GM10847 (cell line): ENCODE data around the gene CILP2.

Source experiments
- POLR2A ChIP-seq: IDR thresholded peaks from 2 replicates; pipeline ENCODE4 v1.6.1; 2011; ENCODE audit not compliant: insufficient read length; ENCODE audit errors: extremely low read depth

CILP2 gene

DNA sequence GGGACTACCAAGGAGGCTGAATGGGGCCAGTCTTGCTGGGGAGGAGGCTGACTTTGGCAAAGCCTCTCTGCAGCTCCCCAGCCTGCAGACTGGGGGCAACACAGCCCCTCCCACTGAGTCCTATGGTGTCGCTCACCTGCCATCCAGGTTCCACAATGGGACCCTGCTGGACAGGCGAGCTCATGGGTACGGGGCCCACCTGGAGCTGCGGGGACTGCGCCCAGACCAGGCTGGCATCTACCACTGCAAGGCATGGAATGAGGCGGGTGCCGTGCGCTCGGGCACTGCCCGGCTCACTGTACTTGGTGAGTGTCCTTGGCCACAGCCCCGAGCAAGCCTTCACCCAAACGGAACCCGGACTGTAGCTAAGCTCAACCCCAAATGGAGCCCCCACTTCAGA lies 5.0 kb downstream of the CILP2 start:
- TF ChIP-seq POLR2A, result no peak

DNA sequence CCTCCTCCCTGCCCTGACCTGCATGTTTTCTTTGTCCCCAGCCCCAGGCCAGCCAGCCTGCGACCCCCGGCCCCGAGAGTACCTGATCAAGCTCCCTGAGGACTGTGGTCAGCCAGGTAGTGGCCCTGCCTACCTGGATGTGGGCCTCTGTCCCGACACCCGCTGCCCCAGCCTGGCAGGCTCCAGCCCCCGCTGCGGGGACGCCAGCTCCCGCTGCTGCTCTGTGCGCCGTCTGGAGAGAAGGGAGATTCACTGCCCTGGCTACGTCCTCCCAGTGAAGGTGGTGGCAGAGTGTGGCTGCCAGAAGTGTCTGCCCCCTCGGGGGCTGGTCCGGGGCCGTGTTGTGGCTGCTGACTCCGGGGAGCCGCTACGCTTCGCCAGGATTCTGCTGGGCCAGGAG lies 5.6 kb downstream of the CILP2 start:
- no peak for TF ChIP-seq POLR2A

DNA sequence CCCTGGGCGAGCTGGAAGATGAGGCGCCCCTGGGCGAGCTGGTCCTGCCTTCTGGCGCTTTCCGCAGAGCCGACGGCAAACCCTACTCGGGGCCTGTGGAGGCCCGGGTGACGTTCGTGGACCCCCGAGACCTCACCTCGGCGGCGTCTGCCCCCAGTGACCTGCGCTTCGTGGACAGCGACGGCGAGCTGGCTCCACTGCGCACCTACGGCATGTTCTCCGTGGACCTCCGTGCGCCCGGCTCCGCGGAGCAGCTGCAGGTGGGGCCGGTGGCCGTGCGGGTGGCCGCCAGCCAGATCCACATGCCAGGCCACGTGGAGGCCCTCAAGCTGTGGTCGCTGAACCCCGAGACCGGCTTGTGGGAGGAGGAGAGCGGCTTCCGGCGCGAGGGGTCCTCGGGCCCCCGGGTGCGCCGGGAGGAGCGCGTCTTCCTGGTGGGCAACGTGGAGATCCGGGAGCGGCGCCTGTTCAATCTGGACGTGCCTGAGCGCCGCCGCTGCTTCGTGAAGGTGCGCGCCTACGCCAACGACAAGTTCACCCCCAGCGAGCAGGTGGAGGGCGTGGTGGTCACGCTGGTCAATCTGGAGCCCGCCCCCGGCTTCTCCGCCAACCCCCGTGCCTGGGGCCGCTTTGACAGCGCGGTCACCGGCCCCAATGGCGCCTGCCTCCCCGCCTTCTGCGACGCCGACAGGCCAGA lies 6.3 kb downstream of the CILP2 start:
- TF ChIP-seq POLR2A, result no peak

DNA sequence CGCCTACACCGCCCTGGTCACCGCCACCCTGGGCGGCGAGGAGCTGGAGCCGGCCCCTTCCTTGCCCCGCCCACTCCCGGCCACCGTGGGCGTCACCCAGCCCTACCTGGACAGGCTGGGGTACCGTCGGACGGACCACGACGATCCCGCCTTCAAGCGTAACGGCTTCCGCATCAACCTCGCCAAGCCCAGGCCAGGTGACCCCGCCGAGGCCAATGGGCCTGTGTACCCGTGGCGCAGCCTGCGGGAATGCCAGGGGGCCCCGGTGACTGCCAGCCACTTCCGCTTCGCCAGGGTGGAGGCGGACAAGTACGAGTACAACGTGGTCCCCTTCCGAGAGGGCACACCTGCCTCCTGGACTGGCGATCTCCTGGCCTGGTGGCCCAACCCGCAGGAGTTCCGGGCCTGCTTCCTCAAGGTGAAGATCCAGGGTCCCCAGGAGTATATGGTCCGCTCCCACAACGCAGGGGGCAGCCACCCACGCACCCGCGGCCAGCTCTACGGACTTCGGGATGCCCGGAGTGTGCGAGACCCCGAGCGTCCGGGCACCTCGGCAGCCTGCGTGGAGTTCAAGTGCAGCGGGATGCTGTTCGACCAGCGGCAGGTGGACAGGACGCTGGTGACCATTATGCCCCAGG lies 7.0 kb downstream of the CILP2 start:
- no peak for TF ChIP-seq POLR2A

DNA sequence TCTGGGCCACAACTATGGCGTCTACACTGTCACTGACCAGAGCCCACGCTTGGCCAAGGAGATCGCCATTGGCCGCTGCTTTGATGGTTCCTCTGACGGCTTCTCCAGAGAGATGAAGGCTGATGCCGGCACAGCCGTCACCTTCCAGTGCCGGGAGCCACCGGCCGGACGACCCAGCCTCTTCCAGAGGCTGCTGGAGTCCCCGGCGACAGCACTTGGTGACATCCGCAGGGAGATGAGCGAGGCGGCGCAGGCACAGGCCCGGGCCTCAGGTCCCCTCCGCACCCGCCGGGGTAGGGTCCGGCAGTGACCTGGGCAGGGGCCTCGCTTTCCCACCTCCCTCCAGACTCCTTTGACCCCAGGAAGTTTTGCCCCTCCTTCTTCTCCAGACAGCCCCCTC lies 7.6 kb downstream of the CILP2 start:
- no peak for TF ChIP-seq POLR2A

DNA sequence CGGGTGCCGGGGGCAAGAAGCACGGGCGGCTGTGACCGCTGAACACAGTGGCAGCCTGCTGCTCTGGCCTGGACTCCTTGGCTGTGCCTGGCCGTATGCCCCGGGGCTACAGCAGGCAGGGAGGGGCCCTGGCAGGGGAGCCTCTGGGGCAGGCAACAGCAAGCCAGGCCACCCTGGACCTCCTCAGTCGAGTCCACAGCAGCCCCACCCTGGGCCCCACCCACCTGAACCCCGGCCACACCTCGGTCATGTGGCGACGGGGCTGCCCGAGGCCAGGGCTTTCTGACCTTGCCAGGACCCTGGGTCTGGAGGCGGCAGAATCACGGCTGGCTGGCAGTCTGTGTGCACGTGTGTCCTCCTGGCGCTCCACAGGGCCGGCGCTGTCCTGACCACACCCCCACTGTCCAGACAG lies 8.7 kb downstream of the CILP2 start:
- TF ChIP-seq POLR2A, result no peak

DNA sequence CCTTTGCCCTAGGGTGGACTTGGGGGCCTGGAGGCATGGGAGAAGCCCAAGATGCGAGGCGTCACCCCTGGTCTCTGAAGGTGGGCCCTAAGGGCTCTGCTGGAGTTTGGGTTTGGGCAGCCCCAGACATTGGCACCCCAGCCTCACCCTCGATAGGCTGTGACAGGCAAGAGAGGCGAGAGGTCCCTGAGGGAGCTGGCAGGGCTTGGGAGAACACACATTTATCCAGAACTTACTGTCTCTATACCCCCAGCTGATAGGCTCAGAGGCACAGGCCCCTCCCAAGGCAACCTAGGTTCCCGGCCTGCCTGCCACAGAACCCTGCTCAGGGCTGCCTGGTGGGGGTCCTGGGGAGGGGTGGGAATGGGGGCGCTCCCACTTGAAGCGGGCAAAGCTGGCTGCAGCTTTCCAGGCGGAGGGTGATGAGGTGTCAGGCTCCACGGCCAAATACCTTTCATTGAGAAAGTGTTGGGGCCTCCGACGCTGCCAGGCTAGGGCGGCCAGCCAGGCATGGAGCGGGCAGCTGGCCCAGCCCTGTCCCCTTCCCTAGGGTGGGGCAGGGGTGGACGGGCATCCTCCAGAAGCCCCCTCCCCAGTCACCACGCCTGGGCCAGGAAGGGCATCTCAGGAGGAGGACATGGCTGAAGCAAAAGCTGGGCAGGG lies 9.7 kb downstream of the CILP2 start:
- no peak for TF ChIP-seq POLR2A

DNA sequence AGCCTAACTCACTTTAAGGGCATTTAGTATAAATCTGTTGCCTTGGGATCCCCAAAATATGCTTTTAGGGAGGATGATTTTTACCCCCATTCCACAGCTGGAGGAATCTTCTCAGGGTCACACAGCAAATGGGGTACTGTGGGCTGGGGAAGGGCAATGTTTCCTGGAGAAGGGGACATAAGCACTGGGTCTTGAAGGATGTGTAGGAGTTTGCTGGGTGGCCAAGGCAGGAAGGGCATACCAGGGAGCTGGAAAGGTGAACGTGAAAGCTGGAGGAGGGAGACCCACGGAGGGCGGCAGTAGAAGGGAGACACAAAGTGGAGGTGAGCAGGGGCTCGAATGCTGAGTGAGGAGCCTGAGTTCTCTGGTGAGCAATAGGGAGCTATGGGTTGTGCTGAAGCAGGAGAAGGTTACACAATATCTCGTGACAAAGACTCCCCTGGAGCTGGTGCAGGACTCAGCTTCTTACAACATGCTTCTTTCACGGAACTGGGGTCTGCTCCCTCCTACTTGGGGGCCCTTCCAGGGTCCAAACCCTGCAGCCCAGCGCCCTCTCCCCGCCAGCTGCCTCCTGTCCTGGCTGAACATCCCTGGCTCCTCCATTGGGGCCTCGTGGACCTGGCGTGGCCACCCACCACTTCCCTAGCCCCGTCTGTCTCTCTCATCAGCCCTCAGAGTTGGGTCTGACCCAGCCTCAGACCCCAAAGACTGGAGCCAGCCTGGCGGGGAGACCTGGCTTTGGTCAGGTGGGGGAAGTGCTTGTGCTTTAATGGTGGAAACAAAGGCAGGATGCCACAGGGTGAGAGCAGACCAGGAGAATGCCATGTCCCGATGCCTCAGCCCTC lies 11.1 kb downstream of the CILP2 start:
- no peak for TF ChIP-seq POLR2A

DNA sequence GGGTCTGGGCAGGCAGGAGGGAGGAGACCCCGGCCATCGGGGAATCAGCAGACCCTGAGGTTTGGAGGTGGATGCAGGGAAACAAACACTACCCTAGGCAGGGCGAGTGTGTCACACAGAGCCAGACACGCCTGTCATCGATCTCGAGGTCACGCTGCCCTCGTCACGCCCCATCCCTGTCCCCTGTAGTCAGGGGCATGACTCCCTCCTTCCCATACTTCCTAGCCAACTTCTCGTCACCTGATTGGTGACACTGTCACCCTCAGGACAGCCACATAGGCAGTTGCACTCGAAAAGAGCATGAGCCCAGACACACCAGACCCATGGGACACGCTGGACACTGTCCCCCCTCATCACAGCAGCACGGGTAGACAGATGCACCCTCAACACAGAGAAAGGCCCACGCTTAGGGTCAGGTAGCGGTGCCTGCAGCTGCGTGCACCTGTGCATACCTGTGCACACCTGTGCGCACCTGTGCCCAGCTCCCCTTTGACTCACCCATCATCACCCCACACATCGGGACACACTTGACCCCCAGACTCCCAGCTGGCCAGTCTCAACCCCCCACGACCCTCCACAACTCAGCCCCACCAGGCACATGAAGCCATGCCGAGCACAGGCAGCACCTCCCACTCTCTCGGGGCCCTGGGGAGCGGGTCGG lies 11.9 kb downstream of the CILP2 start:
- TF ChIP-seq POLR2A, result no peak

DNA sequence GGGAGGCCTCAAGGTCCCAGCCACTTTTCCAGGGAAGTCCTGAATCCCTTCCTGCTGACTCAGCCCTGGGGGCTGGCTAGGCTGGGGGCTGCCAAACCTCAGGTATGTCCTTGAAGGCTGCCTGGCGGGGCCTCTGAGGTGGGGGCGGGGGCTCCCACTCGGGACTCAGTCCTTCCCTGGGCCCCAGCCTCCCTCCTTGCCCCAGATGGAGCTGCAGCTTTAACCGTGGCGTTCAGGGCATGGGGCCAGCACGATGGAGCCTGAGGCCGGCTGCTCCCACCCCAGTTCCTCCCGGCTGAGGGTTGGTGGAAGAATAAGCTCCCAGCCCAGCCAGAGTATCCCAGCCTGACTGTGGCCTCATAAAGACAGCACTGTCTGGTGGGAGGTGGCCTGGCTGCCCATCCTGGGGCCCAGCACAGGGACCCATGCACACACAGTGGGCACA lies 12.4 kb downstream of the CILP2 start:
- TF ChIP-seq POLR2A, result no peak

DNA sequence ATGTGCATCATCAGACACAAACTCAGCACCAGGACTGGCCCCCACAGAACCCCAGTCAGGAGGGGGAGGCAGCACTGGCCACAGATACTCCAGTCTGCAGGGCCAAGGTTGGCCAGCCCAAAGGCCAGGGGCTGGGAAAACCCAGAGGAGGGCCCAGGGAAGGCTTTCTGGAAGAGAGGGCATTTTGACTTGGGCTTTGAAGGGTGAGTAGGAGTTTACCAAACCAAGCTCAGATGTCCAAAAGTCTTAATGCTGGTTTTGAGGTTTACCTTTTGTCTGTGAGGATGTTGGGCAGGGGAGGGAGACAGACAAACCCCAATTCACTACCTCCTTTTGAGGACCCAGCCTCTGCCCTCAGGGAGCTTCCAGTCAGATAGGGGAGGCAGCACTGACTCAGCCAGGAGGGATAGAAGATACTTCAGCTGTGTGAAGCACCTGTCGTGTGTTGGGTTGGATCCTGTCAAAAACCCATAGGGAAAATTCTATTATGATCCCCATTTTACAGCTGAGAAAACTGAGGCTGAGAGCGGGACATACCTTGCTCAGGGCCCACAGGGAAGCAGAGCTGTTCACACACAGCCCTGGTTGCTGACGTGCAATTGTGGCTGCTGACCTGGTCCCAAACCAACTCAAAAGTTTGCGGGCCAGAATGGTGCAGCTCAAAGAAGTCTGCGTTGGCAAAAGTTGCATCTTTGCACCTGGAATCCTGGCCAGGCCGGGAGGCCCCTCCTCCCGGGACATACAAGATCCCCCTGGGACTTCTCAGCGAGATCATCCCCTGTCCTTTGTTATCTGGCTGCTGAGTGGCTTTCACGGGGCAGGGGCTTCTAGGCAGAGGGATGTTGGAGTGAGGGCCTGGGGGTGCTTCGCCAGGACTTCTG lies 13.1 kb downstream of the CILP2 start:
- no peak for TF ChIP-seq POLR2A

DNA sequence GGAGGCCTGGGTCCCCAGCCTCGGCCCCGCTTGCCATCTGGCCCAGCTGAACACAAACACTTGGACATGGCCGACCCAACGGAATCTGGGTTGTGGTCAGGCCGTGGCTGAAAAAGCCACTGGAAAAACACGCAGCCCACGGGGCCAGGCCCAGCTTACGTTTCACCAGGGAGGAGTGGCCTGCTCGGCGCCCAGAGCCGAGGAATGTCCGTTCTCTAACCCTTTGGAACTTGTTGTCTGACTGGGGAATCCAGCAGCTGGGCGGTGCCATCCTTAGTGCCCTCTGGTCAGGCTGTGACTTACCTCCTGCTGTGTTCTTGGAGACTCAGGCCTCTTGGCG lies 13.8 kb downstream of the CILP2 start:
- no peak for TF ChIP-seq POLR2A

DNA sequence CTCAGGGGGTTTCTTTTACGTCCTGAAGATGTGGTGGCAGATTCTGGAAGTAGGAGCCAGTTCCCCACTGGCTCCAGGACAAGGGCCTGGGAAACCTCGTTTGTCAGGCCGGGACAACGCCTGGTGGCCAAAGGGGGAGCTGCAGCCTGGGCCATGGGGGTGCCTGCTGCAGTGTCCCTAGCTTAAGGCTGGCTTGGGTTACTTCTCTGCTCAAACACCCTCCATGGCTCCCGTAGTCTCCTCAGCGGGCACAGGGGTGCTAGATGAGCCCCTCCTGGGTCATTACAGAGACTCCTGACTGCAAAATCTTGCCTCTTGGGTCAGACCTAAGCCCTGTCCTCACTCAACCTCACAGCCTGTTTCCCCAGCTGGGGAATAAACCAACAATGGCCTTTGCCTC lies 14.7 kb downstream of the CILP2 start:
- no peak for TF ChIP-seq POLR2A

DNA sequence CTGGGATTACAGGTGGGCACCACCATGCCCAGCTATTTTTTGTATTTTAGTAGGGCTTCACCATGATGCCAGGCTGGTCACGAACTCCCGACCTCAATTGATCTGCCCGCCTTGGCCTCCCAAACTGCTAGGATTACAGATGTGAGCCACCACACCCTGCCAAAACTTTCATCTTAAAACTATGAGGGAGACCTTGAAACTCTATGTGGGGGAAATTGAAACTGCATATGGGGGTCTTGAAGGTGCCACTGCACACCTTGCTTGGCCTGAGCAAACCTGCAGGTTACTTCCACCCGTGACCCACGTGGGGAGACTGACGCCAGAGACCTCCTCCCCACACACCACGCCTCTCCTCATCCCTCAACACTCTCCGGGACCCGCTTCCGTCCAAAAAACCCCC lies 15.6 kb downstream of the CILP2 start:
- no peak for TF ChIP-seq POLR2A
